ENCODE measurements around the gene ICA1. TPM values are rescaled to one million over a fixed set of nuclear protein-coding genes. Genes with fewer than 3 reads are reported as not detected.

Gene ICA1
- polyA plus RNA-seq, 4 donors = 5.5 to 37.1 (median 28.9) TPM

GRCh38 chr7:8136051-8136730 lies 125.8 kb downstream of the ICA1 start:
- DNase-seq (ENCODE audit: low read depth in 4 of 4, low spot score in 3 of 4) = no peak

- DNase-seq (ENCODE audit: low read depth in 4 of 4, low spot score in 3 of 4) = no peak
These were observed 126.5 kb downstream of the ICA1 start for GRCh38 chr7:8135417-8135816.

GRCh38 chr7:8134089-8134733 lies 127.8 kb downstream of the ICA1 start:
- DNase-seq (ENCODE audit: low read depth in 4 of 4, low spot score in 3 of 4) = no peak

GRCh38 chr7:8133188-8133848 lies 128.6 kb downstream of the ICA1 start:
- no peak for DNase-seq (ENCODE audit: low read depth in 4 of 4, low spot score in 3 of 4)

GRCh38 chr7:8131694-8132605 lies 130.0 kb downstream of the ICA1 start:
- no peak for DNase-seq (ENCODE audit: low read depth in 4 of 4, low spot score in 3 of 4)

- no peak for DNase-seq (ENCODE audit: low read depth in 4 of 4, low spot score in 3 of 4)
These were observed 131.3 kb downstream of the ICA1 start for GRCh38 chr7:8130663-8131062.

- DNase-seq (ENCODE audit: low read depth in 4 of 4, low spot score in 3 of 4) = no peak
These were observed 132.7 kb downstream of the ICA1 start for GRCh38 chr7:8129318-8129659.

GRCh38 chr7:8128449-8129317 lies 133.3 kb downstream of the ICA1 start:
- DNase-seq (ENCODE audit: low read depth in 4 of 4, low spot score in 3 of 4) = no peak

- no peak for DNase-seq (ENCODE audit: low read depth in 4 of 4, low spot score in 3 of 4)
These were observed 135.3 kb downstream of the ICA1 start for GRCh38 chr7:8126601-8127167.

GRCh38 chr7:8125680-8126444 lies 136.1 kb downstream of the ICA1 start:
- no peak for DNase-seq (ENCODE audit: low read depth in 4 of 4, low spot score in 3 of 4)

GRCh38 chr7:8121243-8121642 lies 140.7 kb downstream of the ICA1 start:
- DNase-seq (ENCODE audit: low read depth in 4 of 4, low spot score in 3 of 4) = no peak

- DNase-seq (ENCODE audit: low read depth in 4 of 4, low spot score in 3 of 4) = no peak
These were observed 141.4 kb downstream of the ICA1 start for GRCh38 chr7:8120390-8121058.

GRCh38 chr7:8119262-8119661 lies 142.7 kb downstream of the ICA1 start:
- no peak for DNase-seq (ENCODE audit: low read depth in 4 of 4, low spot score in 3 of 4)

- DNase-seq (ENCODE audit: low read depth in 4 of 4, low spot score in 3 of 4) = no peak
These were observed 144.8 kb downstream of the ICA1 start for GRCh38 chr7:8117195-8117594.

- DNase-seq (ENCODE audit: low read depth in 4 of 4, low spot score in 3 of 4) = no peak
These were observed 146.2 kb downstream of the ICA1 start for GRCh38 chr7:8115547-8116402.

- DNase-seq (ENCODE audit: low read depth in 4 of 4, low spot score in 3 of 4) = no peak
These were observed 147.8 kb downstream of the ICA1 start for GRCh38 chr7:8114175-8114574.

- DNase-seq (ENCODE audit: low read depth in 4 of 4, low spot score in 3 of 4) = no peak
These were observed 148.8 kb downstream of the ICA1 start for GRCh38 chr7:8113184-8113583.

GRCh38 chr7:8112685-8113084 lies 149.3 kb downstream of the ICA1 start:
- DNase-seq (ENCODE audit: low read depth in 4 of 4, low spot score in 3 of 4) = no peak

Measured in left renal pelvis (tissue), 4 donors.